HCT116 (cell line): Measurements from ENCODE around the gene WNK4. TPM values are rescaled to one million over a fixed set of nuclear protein-coding genes. Genes with fewer than 3 reads are reported as not detected.

Experiments used
- ATAC-seq: fragments of 200-7000 bp; cut with Tn5 transposase; 2 replicates; pipeline ENCODE4 v1.9.1; 2020; ENCODE audit warnings: mild to moderate bottlenecking, moderate library complexity
- BruUV-seq: library from RNA; stranded (reverse); fragments of 400-500 nt; replicated peaks from 2 replicates; lab custom pipeline; 2021; lab: Mats Ljungman, UMichigan
- CTCF ChIA-PET: fragments of 300-600 bp; sonication (Branson Sonifier 250); formaldehyde crosslinking; loops from one replicate; lab custom pipeline; 2021; ENCODE audit warnings: antibody characterized with exemption; lab: Charles Lee
- POLR2A ChIA-PET: fragments of 300-600, 350-600 bp; sonication (Branson Sonifier 250); formaldehyde crosslinking; loops from one replicate; lab custom pipeline; 2021; ENCODE audit warnings: antibody characterized with exemption; lab: Charles Lee
- RAD21 ChIA-PET, 2 experiments: fragments of 300-600 bp; sonication (Branson Sonifier 250); formaldehyde crosslinking; loops; one replicate each; lab custom pipeline; 2023; ENCODE audit warnings: low total read pairs in 2 of 2; ENCODE audit not compliant: uncharacterized antibody in 2 of 2, unreplicated experiment in 2 of 2, low non-redundant PET in 1 of 2; lab: Charles Lee
- DNase-seq: peaks from one replicate; pipeline ENCODE4 v3.0.0-alpha.2; 2010; ENCODE audit warnings: low read depth, low spot score
- H2AFZ ChIP-seq: fragments of 200-600 bp; shearing (Covaris generic), sonication (generic); 2 replicates; pipeline ENCODE4 v1.6.1; 2017; ENCODE audit warnings: low read depth, mixed run types, mixed read lengths, antibody characterized with exemption, low read length; ENCODE audit not compliant: poor library complexity, severe bottlenecking
- H3K27ac ChIP-seq: 2 replicates; pipeline ENCODE4 v1.5.1; 2012; ENCODE audit warnings: low read depth, low read length
- H3K27me3 ChIP-seq: fragments of 200-600 bp; sonication (generic); 2 replicates; pipeline ENCODE4 v1.6.1; 2016; ENCODE audit warnings: mixed run types, low read length, mixed read lengths; ENCODE audit not compliant: insufficient read depth
- H3K36me3 ChIP-seq, 2 experiments: fragments of 200-500 bp in 1 of 2; fragments of 200-600 bp in 1 of 2; sonication (Bioruptor generic) in 1 of 2; sonication (generic) in 1 of 2; 2 replicates each; pipeline versions ENCODE4 v1.5.1 to v1.6.1; 2014 to 2016; ENCODE audit warnings: low read length in 2 of 2, inconsistent platforms in 1 of 2, mixed read lengths in 1 of 2, mixed run types in 1 of 2; ENCODE audit not compliant: insufficient read depth in 2 of 2, control insufficient read depth in 1 of 2
- H3K4me1 ChIP-seq, 2 experiments: fragments of 200-600 bp in 1 of 2; sonication (generic) in 1 of 2; 2 replicates each; pipeline versions ENCODE4 v1.5.1 to v1.6.1; 2012 to 2017; ENCODE audit warnings: low read length in 2 of 2, inconsistent platforms in 1 of 2, mild to moderate bottlenecking in 1 of 2, mixed read lengths in 1 of 2, mixed run types in 1 of 2, moderate library complexity in 1 of 2; ENCODE audit not compliant: insufficient read depth in 2 of 2, control insufficient read depth in 1 of 2
- H3K4me2 ChIP-seq: fragments of 200-600 bp; sonication (generic); 2 replicates; pipeline ENCODE4 v1.6.1; 2017; ENCODE audit warnings: mixed run types, low read length, mixed read lengths
- H3K4me3 ChIP-seq, 2 experiments: fragments of 200-600 bp in 1 of 2; sonication (generic) in 1 of 2; replicated peaks in 1 of 2; 2 replicates each; pipeline ENCODE4 v1.5.1; 2011 to 2016; ENCODE audit warnings: low read length in 2 of 2, control low read depth in 1 of 2, low read depth in 1 of 2, mild to moderate bottlenecking in 1 of 2, mixed read lengths in 1 of 2, mixed run types in 1 of 2
- H3K79me2 ChIP-seq: fragments of 200-600 bp; sonication (generic); 2 replicates; pipeline ENCODE4 v1.6.1; 2017; ENCODE audit warnings: mild to moderate bottlenecking, mixed run types, low read length, moderate library complexity, mixed read lengths; ENCODE audit not compliant: insufficient read depth
- H3K9ac ChIP-seq: fragments of 200-600 bp; sonication (generic); 2 replicates; pipeline ENCODE4 v1.6.1; 2016; ENCODE audit warnings: low read length, mixed read lengths
- H3K9me2 ChIP-seq: fragments of 200-600 bp; sonication (generic), shearing (Covaris generic); 2 replicates; pipeline ENCODE4 v1.6.1; 2017; ENCODE audit warnings: mixed run types, mild to moderate bottlenecking, moderate library complexity; ENCODE audit not compliant: insufficient read depth
- H3K9me3 ChIP-seq, 2 experiments: fragments of 200-500 bp in 1 of 2; fragments of 200-600 bp in 1 of 2; sonication (Bioruptor generic) in 1 of 2; sonication (generic) in 1 of 2; 2 replicates each; pipeline ENCODE4 v1.6.1; 2014 to 2017; ENCODE audit warnings: low read length in 2 of 2, mixed read lengths in 2 of 2, inconsistent platforms in 1 of 2, low read depth in 1 of 2, mild to moderate bottlenecking in 1 of 2, mixed run types in 1 of 2, moderate library complexity in 1 of 2; ENCODE audit not compliant: control insufficient read depth in 1 of 2, insufficient read depth in 1 of 2
- H4K20me1 ChIP-seq: fragments of 200-600 bp; sonication (generic), shearing (Covaris generic); 2 replicates; pipeline ENCODE4 v1.6.1; 2017; ENCODE audit warnings: mixed run types, mild to moderate bottlenecking, moderate library complexity; ENCODE audit not compliant: insufficient read depth
- ATF3 ChIP-seq: IDR thresholded peaks from 2 replicates; pipeline ENCODE4 v1.6.1; 2012
- CBX3 ChIP-seq: IDR thresholded peaks from 2 replicates; pipeline ENCODE4 v1.6.1; 2012; ENCODE audit warnings: low read depth
- CEBPB ChIP-seq: IDR thresholded peaks from 2 replicates; pipeline ENCODE4 v1.6.1; 2012; ENCODE audit warnings: low read depth
- EGR1 ChIP-seq: IDR thresholded peaks from 2 replicates; pipeline ENCODE4 v1.6.1; 2012; ENCODE audit warnings: low read depth
- ELF1 ChIP-seq: IDR thresholded peaks from 2 replicates; pipeline ENCODE4 v1.6.1; 2012; ENCODE audit warnings: low read depth, borderline replicate concordance
- EZH2 ChIP-seq: fragments of 200-600 bp; sonication (generic); IDR thresholded peaks from 2 replicates; pipeline ENCODE4 v1.6.1; 2017; ENCODE audit warnings: antibody characterized with exemption, mixed run types
- EZH2phosphoT487 ChIP-seq: fragments of 200-600 bp; IDR thresholded peaks from 2 replicates; pipeline ENCODE4 v1.6.1; 2018; ENCODE audit warnings: antibody characterized with exemption, borderline replicate concordance
- FOSL1 ChIP-seq: IDR thresholded peaks from 2 replicates; pipeline ENCODE4 v1.6.1; 2012; ENCODE audit warnings: low read depth
- JUND ChIP-seq: IDR thresholded peaks from 2 replicates; pipeline ENCODE4 v1.6.1; 2012
- MAX ChIP-seq: IDR thresholded peaks from 2 replicates; pipeline ENCODE4 v1.6.1; 2012
- POLR2A ChIP-seq: IDR thresholded peaks from 2 replicates; pipeline ENCODE4 v1.7.0; 2011; ENCODE audit warnings: borderline replicate concordance; ENCODE audit not compliant: insufficient read depth, insufficient read length; ENCODE audit errors: extremely low read depth
- POLR2AphosphoS5 ChIP-seq: IDR thresholded peaks from 2 replicates; pipeline ENCODE4 v1.6.1; 2011; ENCODE audit warnings: mild to moderate bottlenecking, low read depth, low read length, moderate library complexity
- REST ChIP-seq: IDR thresholded peaks from 2 replicates; pipeline ENCODE4 v1.6.1; 2012; ENCODE audit warnings: low read depth
- SP1 ChIP-seq: IDR thresholded peaks from 2 replicates; pipeline ENCODE4 v1.6.1; 2012; ENCODE audit warnings: low read depth
- SRF ChIP-seq: IDR thresholded peaks from 2 replicates; pipeline ENCODE4 v1.6.1; 2012; ENCODE audit warnings: low read depth
- TCF7L2 ChIP-seq: IDR thresholded peaks from 2 replicates; pipeline ENCODE4 v1.7.0; 2011; ENCODE audit warnings: borderline replicate concordance, inconsistent platforms; ENCODE audit not compliant: insufficient read depth, insufficient read length; ENCODE audit errors: extremely low read depth
- YY1 ChIP-seq: IDR thresholded peaks from 2 replicates; pipeline ENCODE4 v1.6.1; 2011; ENCODE audit warnings: low read length, low read depth, moderate library complexity, mild to moderate bottlenecking; ENCODE audit not compliant: insufficient replicate concordance; ENCODE audit errors: extremely low read depth
- ZNF274 ChIP-seq: fragments of 200-500 bp; sonication (Bioruptor generic); IDR thresholded peaks from 2 replicates; pipeline ENCODE4 v1.6.1; 2014; ENCODE audit warnings: mild to moderate bottlenecking, low read depth, low read length, inconsistent platforms
- intact Hi-C: fragments of 100-400 bp; cut with micrococcal nuclease; formaldehyde crosslinking; loops from 2 replicates; pipeline ENCODE4 v1.10.0; 2022
- total RNA-seq: library from RNA; stranded (reverse); gene quantifications from one replicate; pipeline ENCODE4 v1.2.1, GENCODE V29; 2021; ENCODE audit not compliant: unreplicated experiment

The WNK4 gene
- total RNA-seq, 1 experiment from 2014 or later = 4.5 TPM

DNA sequence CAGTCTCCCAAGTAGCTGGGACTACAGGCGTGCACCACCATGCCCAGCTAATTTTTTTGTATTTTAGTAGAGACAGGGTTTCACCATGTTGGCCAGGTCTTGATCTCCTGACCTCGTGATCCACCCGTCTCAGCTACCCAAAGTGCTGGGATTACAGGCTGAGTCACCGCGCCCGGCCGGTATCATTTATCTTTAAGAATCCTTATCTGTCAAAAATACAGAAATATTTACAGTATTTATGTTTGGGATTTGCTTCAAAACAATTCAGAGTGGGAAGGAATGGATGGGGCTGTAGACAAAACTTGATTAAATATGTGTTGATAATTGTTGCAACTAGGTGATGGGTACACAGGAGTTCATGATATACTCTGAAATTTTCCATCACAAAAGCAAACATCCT is 40.8 kb downstream of the WNK4 start (continued):
- TF ChIP-seq YY1 (no peak), TCF7L2 (no peak), EZH2 (no peak), REST (no peak), POLR2AphosphoS5 (no peak), MAX (no peak), ZNF274 (no peak), SP1 (no peak), CEBPB (no peak), ATF3 (no peak), SRF (no peak)

DNA sequence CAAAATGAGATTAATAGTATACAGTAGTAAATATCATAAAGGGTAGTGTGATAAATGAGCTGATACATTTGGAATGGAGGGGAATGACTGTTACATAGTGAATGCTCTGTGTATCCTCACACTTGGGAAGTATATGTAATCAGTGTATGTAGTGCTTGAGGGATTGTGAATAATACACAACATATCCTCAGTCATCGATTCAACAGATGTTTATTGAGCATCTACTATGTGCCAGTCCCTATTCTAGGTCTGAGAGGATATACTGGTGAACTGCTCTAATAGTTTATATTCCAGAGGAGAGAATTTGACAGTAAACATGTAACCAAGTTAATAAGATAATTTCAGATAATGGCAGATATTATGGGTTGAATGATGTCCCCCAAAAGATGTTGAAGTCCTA is 47.1 kb downstream of the WNK4 start:
- RAD21 ChIA-PET = no interaction called here
- intact Hi-C loops = no loop called here
- Histone ChIP-seq H4K20me1 (no peaks in the 10 kb centered on the region), H3K4me2 (no peak overlapping the region), H3K9ac (no peak overlapping the region), H3K27ac (no peak overlapping the region), H3K4me3 (no peak overlapping the region), H3K9me3 (no peaks in the 10 kb centered on the region), H3K27me3 (no peaks in the 10 kb centered on the region), H3K79me2 (peaks cover 16% of the 10 kb centered on the region), H3K36me3 (no peaks in the 10 kb centered on the region), H3K9me2 (no peaks in the 10 kb centered on the region), H2AFZ (no peak overlapping the region), H3K4me1 (peaks cover 7 to 24% of the 10 kb centered on the region in 2 experiments; a peak in 2 of 4 replicates)
- TF ChIP-seq EGR1 (no peak), EZH2phosphoT487 (no peak), POLR2A (no peak), SRF (no peak), ATF3 (no peak), FOSL1 (no peak), JUND (no peak), CBX3 (no peak), TCF7L2 (no peak), CEBPB (no peak), YY1 (no peak), MAX (no peak), POLR2AphosphoS5 (no peak), ELF1 (no peak), ZNF274 (no peak)
- DNase-seq (no peak), ATAC-seq (no peak)
- CTCF ChIA-PET = no interaction called here
- BruUV-seq = no TSS peak
- POLR2A ChIA-PET = no interaction called here
